ENCODE results near the gene CARHSP1.
A peak's percentile ranks its signal among the peaks of the same experiment; 100 is the strongest.
"Not testable (repeated sequence)": the region's sequence is repeated elsewhere in the genome, so short reads cannot be mapped to it uniquely, and the experiment has no call there.

The CARHSP1 gene

DNA sequence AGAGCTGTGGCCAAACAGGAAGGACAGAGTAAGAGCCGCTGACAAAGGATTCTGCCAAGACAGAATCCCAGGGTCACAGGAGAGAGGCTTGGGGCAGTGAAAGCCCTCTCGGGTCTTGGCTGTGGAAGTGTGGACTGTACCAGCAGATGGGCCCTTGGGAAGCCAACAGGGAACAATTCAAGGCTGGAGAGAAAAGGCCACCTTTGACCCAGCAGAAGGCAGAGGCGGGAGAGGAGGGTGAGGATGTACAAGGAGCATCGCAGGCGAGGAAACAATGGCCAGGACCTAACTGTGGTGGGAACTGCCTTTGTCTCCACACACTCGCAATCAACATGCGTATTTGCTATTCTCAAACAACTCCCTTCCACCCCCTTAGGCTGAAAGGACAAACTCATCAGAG, 15.7 kb downstream of the CARHSP1 start:
- DNase-seq, result no peak

GRCh38 chr16:8852534-8852933, 16.3 kb downstream of the CARHSP1 start:
- no peak for DNase-seq

DNA sequence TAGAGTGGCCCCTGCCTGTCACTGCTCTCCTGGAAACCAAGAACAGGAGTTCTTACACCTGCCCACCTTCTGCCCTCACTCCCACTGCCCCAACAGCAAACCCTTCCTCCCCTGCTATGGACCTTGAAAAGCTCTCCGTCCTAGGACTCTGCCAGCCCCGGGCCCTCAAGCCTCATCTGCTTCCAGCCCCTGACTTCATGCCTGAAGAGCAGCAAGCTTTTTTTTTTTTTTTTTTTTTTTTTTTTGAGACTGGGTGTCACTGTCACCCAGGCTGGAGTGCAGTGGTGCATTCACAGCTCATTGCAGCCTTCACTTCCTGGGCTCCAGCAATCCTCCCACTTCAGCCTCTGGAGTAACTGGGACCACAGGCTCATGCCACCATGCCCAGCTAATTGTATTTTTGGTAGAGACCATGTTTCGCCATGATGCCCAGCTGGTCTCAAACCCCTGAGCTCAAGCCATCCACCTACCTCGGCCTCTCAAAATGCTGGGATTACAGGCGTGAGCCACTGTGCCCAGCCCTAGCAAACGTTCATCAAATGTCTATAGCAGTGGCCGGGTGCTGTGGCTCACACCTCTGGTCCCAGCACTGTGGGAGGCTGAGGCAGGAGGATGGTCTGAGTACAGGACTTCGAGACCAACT, 16.9 kb downstream of the CARHSP1 start:
- DNase-seq, result no peak

DNA sequence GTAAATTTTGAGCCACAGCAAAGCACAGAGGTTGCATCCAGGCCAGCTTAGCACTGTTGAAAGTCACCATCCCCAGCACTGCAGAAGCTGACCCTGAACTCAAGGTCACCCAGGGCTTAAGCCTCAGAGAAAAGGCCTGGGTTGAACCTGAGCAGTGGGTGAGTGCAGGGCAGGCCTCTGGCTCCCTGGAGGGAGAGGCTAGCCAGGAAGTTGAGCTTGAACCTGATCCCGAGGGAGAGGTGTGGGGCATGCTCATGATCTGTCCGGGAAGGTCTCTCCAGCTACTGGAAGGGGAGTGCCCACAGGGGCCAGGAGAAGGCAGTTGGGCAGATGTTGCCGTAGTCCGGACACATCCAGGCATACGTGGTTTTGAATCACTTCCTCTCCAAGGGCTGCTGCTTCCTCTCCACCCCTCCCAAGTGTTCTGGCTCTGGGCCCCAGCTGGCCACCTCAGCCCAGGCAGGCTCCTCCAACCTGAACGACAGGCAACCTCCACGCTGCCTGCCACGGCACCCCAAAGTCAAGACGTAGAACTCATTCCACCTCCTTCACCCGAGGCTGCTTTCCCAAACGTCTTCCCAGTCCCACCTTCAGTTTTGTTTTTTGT, 18.4 kb downstream of the CARHSP1 start:
- DNase-seq, result peak; percentile 47

GRCh38 chr16:8849411-8850011, 19.3 kb downstream of the CARHSP1 start:
- no peak for DNase-seq

- no peak for DNase-seq
Observed at GRCh38 chr16:8848939-8849391, 19.8 kb downstream of the CARHSP1 start.

- DNase-seq, result no peak
Observed at GRCh38 chr16:8848231-8848938, 20.4 kb downstream of the CARHSP1 start.

DNA sequence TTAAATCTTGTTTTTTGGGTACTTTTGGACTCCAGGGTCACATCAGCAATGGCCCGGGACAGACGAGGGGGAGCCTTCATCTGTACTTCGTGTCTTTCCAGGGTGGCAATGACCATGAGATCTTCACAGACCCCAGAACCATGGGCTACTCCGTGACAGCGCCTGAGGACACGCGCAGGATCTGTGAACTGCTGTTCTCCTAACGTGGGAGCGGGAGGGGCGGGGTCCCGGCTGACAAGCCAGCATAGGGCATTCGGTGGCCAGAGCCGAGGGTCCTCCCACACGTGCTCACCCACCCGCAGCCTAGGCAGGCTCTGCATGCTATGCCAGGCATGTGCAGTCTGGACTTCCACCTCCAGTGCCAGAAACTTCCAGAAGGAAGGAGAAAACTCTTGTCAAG, 21.2 kb downstream of the CARHSP1 start:
- no peak for DNase-seq

- DNase-seq, result no peak
Observed at GRCh38 chr16:8847145-8847544, 21.7 kb downstream of the CARHSP1 start.

DNA sequence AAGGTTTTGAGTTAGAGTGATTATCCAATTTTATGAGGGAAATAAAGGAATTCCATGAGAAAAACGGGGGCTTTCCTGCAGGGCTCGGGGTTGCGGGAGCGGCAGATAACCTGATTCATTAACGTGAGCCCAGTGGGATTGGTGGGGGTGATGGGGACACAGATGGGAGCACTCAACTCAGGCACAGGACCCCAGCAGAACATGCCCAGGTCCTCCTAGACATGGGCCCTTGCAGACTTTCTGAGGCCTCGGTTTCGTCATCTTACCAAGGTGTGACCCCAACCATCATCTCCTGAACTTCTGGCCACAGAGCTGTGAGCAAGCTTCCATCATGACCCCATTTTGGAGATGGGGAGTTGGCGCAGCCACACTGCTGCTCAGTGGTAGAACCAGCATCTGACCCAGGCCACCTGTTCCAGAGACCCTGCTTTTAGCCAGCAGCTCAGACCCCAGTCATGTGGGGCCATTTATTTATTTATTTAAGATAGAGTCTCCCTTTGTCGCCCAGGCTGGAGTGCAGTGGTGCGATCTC, 22.3 kb downstream of the CARHSP1 start:
- no peak for DNase-seq

DNA sequence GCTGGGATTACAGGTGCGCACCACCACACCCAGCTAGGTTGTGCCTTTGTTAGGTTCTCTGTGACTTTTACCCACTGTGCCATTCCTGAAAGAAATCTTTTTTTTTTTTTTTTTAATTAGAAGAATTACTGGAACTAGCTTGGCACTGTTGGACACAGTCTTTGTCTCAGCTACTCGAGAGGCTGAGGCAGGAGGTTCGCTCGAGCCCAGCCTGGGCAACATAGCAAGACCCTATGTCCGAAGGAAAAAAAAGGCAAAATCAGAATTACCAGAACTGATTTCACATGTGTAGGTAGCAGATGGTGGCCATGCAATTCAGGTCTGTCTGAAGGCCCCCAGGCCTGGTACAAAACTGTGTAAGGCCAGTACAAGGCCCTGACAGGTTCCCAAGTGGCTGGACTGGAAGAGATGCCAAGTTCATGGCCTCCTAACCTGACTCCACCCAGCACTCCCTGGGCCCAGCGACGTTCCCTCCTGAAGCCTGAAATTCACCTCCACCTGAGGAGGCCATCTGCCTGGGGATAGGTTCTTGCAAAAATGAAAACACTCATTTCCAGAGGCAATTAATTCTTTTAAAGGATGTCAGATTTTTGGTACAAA, 23.0 kb downstream of the CARHSP1 start:
- DNase-seq, result no peak

DNA sequence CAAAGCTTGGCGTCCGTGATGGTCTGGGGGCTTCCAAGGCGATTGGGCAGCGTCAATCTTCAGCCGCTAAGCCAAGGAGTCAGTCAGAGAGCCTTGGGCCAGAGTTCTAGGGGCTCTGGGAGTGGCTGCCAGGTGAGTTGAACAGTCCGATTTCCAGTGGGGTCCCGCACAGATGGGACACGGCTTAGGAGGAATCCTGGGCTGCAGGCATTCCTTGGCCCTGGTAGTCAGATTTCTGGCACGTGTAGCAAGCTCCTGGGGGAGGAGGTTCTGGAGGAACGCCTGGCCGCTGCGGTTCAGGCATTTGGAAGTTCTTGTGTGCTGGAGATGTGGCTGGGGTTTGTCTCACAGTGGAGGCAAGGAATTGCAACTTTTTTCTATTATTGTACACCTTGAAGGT, 25.5 kb downstream of the CARHSP1 start:
- not testable (repeated sequence) for DNase-seq

- not testable (repeated sequence) for DNase-seq
Observed at GRCh38 chr16:8842016-8842415, 26.8 kb downstream of the CARHSP1 start.

DNA sequence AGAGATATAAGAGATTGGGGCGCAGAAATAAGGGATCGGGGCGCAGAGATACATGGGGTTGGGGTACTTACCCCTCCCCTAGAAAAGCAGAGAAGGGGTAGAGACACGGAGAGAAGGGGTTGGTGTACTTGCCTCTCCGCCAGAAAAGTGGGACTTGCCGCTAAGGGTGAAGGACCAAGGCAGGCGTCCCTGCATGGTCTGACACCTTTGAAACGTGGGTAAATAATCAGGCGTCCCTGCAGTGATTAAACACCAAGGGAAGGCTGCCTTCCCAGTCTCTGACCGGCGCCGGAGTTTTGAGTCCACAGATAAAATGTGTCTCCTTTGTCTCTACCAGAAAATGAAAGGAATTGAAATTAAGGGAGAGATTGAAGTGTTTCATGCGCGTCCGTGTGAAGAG, 31.2 kb downstream of the CARHSP1 start:
- DNase-seq, result not testable (repeated sequence)

DNA sequence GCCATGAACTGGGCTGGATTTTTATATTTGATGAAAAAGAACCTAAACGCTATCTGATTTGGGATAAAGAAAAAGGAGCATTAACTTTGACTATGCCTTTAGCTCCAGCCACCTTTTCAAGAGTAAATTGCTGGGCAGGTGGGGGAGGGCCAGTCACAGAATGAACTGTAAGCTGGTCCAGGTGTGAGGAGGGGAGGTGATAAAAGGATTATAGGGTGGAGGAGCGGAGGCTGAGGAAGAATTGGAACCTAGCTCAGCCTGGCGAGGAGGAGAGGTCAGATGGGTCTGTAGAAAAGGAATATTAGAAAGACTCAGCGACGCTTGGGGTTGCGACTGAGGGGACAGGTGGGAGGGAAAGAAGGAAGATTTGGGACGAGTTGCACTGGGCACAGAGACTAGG, 32.0 kb downstream of the CARHSP1 start:
- DNase-seq, result not testable (repeated sequence)

GRCh38 chr16:8832717-8833105, 36.1 kb downstream of the CARHSP1 start:
- no peak for DNase-seq

DNA sequence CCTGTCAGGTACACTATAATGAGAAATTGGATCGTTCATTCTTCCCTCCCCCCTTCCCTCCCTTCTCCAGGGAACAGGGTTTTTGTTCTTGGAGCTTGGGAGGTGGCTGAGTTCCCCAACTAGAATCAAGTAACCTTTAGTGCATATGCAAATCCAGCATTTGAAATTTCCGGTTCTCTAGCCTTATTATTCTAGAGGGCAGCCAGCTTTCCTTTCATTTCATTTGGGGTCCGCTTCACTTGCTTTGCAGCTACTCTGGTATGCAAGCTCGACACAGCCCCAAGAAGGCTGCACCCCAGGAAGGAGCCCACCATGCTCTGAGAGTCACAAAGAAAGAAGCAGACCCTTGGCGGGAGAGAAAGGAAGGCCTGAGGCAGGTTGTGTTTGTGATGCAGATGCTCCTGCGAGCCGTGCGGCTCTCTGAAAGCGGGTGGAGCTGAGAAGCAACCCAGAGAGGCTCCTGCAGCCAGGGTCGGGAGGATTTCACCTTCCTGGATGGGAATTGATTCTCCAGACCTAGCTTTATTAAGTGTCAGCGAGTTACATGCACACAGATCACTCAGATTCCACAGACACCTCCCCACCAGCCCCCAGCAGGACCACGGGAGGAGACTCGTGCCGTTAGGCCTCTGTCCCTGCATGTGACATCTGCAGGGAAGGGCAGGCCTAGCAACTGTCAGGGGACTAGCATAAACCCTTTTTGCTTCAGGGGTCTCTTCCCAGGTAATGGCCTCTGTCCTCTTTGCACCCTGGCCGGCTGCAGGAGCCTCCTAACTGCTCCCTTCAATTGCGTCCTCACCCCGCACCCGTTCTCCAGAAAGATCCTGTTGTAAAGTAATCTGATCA, 36.7 kb downstream of the CARHSP1 start:
- DNase-seq, result no peak

DNA sequence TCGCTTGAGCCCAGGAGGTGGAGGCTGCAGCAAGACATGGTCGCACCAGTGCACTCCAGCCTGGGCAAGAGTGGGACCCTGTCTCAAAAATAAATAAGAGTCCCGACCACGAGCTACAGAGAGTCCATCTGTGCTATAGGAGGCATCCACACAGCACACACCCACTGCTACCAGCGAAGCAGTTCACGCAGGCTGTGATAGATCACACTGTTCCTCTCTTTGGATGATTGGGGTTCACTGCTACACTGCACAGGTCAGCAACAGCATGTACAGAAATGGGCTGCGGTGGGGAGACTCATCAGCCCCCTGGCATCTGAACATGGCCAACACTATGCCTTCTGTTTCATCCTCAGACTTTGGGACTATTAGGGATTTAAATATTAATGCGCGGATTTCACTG, 37.4 kb downstream of the CARHSP1 start:
- DNase-seq, result no peak

DNA sequence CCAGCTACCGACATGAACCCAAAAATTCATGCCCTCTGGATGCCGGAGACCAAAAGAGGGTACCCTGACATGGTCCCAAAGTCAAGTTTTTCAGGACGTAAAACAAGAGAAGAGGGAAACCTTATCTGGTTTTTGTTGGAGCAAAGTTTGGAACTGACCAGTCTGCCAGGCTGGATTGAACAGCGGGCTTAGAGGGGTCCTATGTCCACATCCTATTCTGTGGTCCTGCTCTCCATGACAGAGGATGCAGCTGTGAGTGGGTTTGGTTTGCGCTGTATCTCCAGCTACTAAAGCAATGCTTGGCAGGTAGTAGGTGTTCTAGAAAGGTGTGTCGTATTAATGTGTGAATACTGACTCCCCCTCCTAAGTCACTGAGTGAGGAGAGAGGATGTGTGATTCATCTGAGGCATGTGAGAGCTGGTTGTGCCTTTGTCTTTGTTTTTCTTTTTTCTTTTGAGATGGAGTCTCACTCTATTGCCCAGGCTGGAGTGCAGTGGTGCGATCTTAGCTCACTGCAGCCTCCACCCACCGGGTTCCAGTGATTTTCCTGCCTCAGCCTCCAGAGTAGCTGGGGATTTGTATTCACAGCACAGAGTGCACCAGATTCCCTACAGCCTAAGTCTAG, 40.2 kb downstream of the CARHSP1 start:
- no peak for DNase-seq

- no peak for DNase-seq
Observed at GRCh38 chr16:8826278-8826879, 42.4 kb downstream of the CARHSP1 start.

DNA sequence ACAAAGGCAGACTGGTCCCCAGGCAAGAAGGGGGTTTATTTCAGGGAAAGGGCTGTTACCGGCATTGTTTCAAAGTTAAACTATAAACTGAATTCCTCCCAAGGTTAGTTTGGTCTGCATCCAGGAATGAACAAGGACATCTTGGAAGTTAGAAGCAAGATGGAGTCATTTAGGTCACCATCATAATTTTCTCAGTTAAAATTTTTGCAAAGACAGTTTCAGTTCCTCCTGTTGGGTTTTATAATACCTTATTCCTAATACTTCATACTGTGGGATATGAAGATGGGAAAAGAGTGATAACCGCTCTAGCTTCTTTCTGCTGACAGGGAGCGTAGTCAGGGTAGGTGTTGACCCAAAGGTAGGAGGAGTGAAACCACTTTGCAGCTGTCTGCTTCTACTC, 46.4 kb downstream of the CARHSP1 start:
- DNase-seq, result no peak

Measured in inflammatory macrophage treated with lipopolysaccharide for 4 hours (primary cell).